HG02885 (cell line): Measurements from ENCODE around the gene MUSK.
"Not testable (repeated sequence)": the region's sequence is repeated elsewhere in the genome, so short reads cannot be mapped to it uniquely, and the experiment has no call there.

Experiments used
- ATAC-seq: cut with Tn5 transposase; IDR thresholded peaks from one replicate; pipeline ENCODE4 v1.9.1; 2021; ENCODE audit warnings: mild to moderate bottlenecking; ENCODE audit not compliant: unreplicated experiment, poor library complexity

The MUSK gene

GRCh38 chr9:110753731-110754231 is 85.2 kb downstream of the MUSK start:
- no peak for ATAC-seq

- no peak for ATAC-seq
Measured at GRCh38 chr9:110755179-110755578, 86.6 kb downstream of the MUSK start.

DNA sequence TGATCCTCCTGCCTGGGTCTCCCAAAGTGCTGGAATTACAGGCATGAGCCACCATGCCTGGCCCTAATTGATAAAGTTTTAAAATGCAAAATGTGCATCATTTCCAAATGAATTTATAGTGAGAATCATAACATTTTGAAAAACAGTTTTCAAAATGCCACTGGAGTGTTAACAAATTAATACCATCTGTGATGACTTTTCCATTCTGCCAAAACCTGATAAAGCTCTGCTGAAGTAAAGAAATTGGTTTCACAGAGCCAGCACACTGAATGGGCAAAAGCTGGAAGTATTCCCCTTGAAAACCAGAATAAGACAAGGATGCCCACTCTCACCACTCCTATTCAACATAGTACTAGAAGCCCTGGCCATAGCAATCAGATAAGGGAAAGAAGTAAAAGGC is 89.6 kb downstream of the MUSK start:
- no peak for ATAC-seq

- ATAC-seq = no peak
Measured at GRCh38 chr9:110762783-110763182, 94.2 kb downstream of the MUSK start.

DNA sequence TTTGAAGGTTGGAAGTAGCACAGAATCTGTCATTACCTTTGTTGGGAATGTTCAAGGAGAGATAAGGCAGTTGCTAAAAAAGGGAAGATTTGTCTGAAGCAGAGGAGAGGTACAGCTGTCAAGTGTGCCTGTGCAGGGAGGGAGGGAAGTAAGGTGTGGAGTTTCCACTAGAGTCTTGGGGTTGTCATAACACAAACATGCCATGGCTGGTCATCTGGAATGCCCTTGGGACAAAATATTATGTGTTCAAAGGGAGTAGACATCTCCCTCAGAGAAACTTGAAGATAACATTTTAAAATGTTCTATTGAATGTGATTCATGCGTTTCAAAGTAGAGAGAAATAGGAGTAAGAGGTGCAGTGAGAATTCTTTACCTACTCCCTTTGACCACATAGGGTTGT is 95.0 kb downstream of the MUSK start:
- no peak for ATAC-seq

- no peak for ATAC-seq
Measured at GRCh38 chr9:110764006-110764405, 95.4 kb downstream of the MUSK start.

- ATAC-seq = no peak
Measured at GRCh38 chr9:110765926-110766325, 97.3 kb downstream of the MUSK start.

DNA sequence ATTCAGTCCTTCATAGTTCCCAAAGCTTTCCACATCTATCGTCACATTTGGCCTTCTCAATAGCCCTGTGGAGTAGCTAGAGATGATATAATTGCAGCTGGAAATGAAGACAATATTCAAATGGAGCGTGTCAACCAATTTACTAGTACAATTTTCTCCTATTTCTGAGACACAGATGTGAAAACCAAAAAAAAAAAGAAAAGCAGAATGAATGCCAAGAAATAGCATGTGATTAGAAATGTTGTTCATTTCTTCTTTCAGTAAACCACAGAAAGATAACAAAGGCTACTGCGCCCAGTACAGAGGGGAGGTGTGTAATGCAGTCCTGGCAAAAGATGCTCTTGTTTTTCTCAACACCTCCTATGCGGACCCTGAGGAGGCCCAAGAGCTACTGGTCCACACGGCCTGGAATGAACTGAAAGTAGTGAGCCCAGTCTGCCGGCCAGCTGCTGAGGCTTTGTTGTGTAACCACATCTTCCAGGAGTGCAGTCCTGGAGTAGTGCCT is 99.0 kb downstream of the MUSK start:
- no peak for ATAC-seq

DNA sequence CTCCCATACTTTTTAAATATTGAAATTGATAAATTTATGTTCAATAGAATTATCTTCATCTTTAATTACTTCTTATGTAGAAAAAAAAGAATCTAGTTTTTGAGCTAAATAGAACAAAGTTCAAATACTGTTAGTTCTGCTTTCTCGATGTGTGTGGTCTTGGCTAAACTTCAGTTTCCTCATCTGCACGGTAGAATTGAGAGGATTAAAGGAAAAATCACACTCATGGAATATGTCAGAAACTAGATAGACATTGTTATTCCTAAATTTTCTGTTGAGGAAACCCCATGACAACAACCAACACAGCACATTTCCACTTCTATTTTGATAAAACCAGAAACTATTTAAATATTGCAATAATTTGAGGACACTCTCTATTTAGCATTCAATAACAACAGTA is 100.3 kb downstream of the MUSK start:
- ATAC-seq = no peak

GRCh38 chr9:110769667-110770066 is 101.1 kb downstream of the MUSK start:
- ATAC-seq = no peak

- ATAC-seq = no peak
Measured at GRCh38 chr9:110775724-110776123, 107.1 kb downstream of the MUSK start.

DNA sequence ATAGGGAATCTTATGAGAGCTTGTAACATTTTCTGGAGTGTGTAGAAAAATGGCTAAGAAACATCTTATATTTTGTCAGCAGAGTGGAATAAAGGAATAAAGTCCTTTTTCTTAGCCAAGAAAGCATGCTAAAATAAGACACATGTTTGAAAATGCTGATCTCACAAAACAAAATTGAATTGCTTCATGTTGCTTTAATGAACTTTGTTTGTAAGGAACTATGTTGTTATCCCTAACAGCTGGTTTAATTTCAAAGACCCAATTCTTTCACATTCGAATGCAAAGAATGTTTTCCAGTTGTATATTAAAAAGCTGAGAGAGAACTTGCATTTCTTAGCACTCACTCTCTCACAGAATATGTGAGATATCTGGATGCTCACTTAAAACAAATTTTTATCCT is 107.6 kb downstream of the MUSK start:
- no peak for ATAC-seq

DNA sequence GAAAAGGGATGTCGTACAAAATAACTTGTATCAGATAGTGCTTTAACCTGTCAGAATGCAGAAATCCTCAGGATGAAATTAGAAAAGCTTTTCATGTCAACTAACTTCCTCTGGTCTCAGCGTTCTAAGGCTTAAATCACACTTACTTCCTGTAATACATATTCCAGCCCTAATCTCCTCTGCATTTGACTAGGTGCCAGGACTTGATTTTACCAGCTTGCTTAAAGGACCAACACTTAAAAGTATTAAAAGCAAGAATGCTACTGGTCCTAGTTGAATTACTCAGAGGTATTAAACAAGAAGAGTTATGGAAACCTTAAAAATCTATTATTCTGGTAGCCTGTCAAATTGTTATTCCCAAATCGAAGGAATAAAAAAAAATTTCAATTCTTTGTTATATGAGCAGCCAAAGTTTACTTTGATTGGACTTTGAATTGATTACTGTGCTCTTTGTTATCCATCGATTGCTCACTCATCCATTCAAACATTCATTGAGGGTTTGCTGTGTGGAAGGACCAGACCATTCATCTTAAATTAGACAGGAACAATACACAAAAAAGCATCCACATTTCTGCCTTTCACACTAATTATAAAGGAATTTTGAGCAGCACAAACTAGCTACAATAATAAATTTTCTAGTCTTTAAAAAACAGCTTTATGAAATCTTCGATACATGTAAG is 108.7 kb downstream of the MUSK start:
- no peak for ATAC-seq

DNA sequence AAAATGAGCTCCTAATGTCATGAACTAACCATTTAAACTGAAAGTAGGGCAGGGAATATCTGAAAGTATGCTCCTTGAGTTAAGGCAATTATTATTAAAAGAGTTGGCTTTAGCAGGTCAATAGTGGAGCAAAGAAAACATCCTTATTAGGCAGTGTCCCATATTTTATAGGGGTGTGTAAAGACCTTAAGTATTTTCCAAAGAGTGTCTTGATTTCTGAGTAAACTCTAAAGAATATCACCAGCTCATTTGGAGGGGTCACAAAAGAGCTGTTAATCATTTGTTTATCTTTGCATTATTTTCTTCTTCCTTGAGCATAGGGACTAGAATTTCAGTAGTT is 109.3 kb downstream of the MUSK start:
- ATAC-seq = no peak

DNA sequence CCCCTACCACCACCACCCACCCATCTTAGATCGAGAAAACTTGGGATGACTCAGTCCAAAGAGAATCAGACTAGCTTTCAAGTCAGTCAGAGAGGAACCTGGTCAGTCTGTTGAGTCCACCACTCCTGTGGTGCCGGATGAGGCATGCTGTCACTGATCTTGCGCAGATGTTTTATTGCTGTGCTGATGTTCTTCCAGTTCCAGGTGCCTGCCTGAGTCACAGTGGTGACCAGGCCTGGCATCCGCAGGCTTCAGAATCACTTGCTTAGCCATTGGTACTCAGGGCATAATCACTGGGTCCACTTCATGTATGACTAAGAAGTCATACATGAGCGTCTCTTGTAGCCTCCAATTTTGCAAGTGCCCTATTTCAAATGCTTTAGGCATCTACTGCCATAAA is 114.1 kb downstream of the MUSK start:
- ATAC-seq = no peak

- no peak for ATAC-seq
Measured at GRCh38 chr9:110784309-110784708, 115.7 kb downstream of the MUSK start.

- no peak for ATAC-seq
Measured at GRCh38 chr9:110785166-110785565, 116.6 kb downstream of the MUSK start.

GRCh38 chr9:110788396-110788795 is 119.8 kb downstream of the MUSK start:
- ATAC-seq = not testable (repeated sequence)

DNA sequence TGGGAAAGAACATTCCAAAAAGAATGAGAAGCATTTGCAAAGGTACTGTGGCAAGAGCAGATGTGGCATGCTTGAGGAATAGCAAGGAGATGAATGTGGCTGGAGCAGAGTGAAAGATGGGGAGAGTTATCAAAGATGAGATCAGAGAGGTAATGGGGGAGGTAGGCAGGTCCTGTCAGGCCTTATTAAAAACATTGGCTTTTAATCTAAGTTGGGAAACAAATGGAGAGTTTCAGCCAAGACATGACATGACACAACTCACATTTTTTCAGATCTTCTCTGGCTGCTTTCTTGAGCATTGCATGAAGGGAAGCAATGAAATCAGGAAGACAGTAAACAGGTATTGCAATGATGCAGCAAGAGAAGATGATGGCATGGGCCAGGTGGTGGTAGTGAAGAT is 120.3 kb downstream of the MUSK start:
- ATAC-seq = no peak

GRCh38 chr9:110797611-110798010 is 129.0 kb downstream of the MUSK start:
- no peak for ATAC-seq

- ATAC-seq = no peak
Measured at GRCh38 chr9:110799396-110799795, 130.8 kb downstream of the MUSK start.

DNA sequence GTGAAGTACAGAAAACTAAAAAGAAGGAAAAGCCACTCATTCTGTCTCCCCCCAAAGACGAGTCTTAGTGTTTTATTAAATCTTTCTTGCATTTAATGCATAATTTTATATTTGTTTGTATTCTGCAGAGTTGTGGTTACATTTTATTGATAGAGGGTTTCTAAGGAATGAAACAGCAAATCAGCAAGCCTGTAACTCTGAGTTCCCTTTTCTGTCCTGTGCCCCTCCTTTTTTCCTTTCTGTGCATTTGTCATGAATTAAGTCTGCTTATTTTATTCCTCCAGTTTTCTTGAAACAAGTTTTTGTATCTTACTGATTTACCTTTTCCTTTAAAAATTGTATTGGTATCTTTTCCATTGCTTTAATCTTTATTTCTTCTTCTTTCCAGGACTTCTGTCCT is 132.8 kb downstream of the MUSK start:
- no peak for ATAC-seq
